ENCODE measurements around the gene COX6A2.
"Not testable (repeated sequence)": the region's sequence is repeated elsewhere in the genome, so short reads cannot be mapped to it uniquely, and the experiment has no call there.

Gene COX6A2

GRCh38 chr16:31440516-31441184 lies 12.5 kb upstream of the COX6A2 start:
- DNase-seq (ENCODE audit: low read depth) = no peak
- TF ChIP-seq, protein P1, sequence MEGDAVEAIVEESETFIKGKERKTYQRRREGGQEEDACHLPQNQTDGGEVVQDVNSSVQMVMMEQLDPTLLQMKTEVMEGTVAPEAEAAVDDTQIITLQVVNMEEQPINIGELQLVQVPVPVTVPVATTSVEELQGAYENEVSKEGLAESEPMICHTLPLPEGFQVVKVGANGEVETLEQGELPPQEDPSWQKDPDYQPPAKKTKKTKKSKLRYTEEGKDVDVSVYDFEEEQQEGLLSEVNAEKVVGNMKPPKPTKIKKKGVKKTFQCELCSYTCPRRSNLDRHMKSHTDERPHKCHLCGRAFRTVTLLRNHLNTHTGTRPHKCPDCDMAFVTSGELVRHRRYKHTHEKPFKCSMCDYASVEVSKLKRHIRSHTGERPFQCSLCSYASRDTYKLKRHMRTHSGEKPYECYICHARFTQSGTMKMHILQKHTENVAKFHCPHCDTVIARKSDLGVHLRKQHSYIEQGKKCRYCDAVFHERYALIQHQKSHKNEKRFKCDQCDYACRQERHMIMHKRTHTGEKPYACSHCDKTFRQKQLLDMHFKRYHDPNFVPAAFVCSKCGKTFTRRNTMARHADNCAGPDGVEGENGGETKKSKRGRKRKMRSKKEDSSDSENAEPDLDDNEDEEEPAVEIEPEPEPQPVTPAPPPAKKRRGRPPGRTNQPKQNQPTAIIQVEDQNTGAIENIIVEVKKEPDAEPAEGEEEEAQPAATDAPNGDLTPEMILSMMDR (conservative IDR thresholded peaks at IDR 0.05; ENCODE audit: low read depth, low read length) = no peak
- no peak overlapping the region for H3K4me3 ChIP-seq (ENCODE audit: low read length)

- no peak for DNase-seq (ENCODE audit: low read depth)
- TF ChIP-seq, protein P1 (conservative IDR thresholded peaks at IDR 0.05; ENCODE audit: low read depth, low read length) = no peak
- H3K4me3 ChIP-seq (ENCODE audit: low read length) = no peak overlapping the region
Measured at GRCh38 chr16:31439519-31439918, 11.4 kb upstream of the COX6A2 start.

GRCh38 chr16:31439023-31439422 lies 10.9 kb upstream of the COX6A2 start:
- not testable (repeated sequence) for H3K4me3 ChIP-seq (ENCODE audit: low read length); DNase-seq (ENCODE audit: low read depth)

DNA sequence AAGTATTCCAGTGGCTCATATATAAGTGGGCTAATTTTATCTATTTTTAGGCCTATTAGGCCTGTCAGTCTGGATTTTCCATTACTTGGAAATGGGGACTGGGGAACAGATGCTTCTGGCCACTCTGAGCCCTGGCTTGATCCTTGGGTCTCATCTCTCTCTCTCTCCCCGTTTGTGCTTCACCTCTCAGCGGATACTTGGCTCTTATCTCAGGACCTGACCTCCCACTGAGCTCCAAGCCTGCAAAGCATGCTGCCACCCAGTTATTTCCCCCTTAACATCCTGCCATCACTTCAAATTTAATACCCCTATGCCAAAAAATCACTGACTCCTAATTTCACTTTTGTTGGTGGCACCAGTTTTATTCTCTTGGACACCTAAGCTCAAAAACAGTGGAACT lies 10.3 kb upstream of the COX6A2 start:
- TF ChIP-seq, protein P1 (conservative IDR thresholded peaks at IDR 0.05; ENCODE audit: low read depth, low read length) = no peak
- no peak for DNase-seq (ENCODE audit: low read depth)
- H3K4me3 ChIP-seq (ENCODE audit: low read length) = no peak overlapping the region

- DNase-seq (ENCODE audit: low read depth) = no peak
- no peak overlapping the region for H3K4me3 ChIP-seq (ENCODE audit: low read length)
- TF ChIP-seq, protein P1 (conservative IDR thresholded peaks at IDR 0.05; ENCODE audit: low read depth, low read length) = no peak
Measured at GRCh38 chr16:31436221-31437045, 8.3 kb upstream of the COX6A2 start.

- H3K4me3 ChIP-seq (ENCODE audit: low read length) = no peak overlapping the region
- TF ChIP-seq, protein P1 (conservative IDR thresholded peaks at IDR 0.05; ENCODE audit: low read depth, low read length) = no peak
- DNase-seq (ENCODE audit: low read depth) = no peak
Measured at GRCh38 chr16:31435341-31436220, 7.4 kb upstream of the COX6A2 start.

DNA sequence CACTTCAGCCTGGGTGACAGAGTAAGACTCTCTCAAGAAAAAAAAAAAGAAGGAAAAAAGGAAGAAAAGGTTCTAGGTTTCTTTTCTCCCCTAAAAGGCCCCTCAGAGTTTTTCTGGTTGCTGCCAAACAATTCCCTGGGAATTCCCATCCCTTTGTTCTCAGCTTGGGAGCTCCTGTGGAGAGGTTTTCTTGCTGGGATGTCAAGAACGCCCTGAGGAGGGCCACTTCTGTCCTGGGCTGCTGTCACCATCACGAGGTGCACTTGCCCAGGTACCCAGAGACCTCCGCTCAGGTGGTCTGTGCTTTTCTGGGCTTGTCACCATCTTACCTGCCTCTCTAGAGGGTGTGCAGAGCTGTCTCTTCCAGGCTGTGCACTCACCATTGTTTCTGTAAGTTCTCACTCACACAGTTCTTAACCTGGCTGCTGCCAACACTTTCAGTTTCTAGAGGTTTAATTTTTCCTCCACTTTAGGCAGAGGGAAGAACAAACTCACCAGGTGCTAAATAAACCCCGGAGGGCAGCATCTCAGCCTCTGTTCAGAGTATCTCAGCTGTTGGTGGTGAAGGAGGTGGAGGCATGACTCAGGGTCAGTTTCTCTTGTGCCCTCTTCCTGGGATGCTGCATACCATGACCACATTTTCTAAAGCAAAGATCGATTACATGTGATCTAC lies 2.4 kb upstream of the COX6A2 start:
- no peak overlapping the region for H3K4me3 ChIP-seq (ENCODE audit: low read length)
- no peak for DNase-seq (ENCODE audit: low read depth)
- TF ChIP-seq, protein P1 (conservative IDR thresholded peaks at IDR 0.05; ENCODE audit: low read depth, low read length) = no peak
